Measurements from ENCODE around the gene COPS4. TPM values are rescaled to one million over a fixed set of nuclear protein-coding genes. Genes with fewer than 3 reads are reported as not detected.

COPS4 gene
- total and polyA plus RNA-seq, 2 of the 8 experiments (the other 6 are each of a cell fraction or from before 2014, with no cell fraction given) = 14.9 to 28.3 TPM

DNA sequence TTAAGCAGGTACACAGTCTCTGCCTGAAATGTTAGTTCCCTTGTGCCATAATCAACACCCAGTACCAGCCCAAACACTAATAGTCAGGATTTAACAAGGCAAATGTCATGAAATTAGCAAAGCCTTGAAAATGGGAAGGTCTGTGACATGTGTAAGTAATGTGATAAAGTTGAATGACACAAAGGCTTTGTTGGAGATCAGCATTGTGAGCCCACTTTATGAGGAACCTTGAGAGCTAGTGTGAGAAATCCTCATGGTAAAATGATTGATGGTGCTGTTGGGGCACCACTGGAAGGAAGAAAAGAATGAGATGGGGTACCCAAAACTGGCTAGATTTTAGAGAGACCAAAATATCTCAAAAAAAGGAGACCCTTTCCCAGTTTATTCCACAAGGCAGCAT is 21.1 kb upstream of the COPS4 start (continued):
- TF ChIP-seq CBX5 (IDR thresholded peaks at IDR 0.05; ENCODE audit: low read depth, low read length) = no peak
